Measurements from ENCODE around the gene KLHDC1. TPM values are rescaled to one million over a fixed set of nuclear protein-coding genes. Genes with fewer than 3 reads are reported as not detected.
A peak's percentile ranks its signal among the peaks of the same experiment; 100 is the strongest.
"Not testable (repeated sequence)": the region's sequence is repeated elsewhere in the genome, so short reads cannot be mapped to it uniquely, and the experiment has no call there.

Gene KLHDC1
- total RNA-seq, 1 donor from 2014 or later: 0.99 TPM

- no peaks in the 10 kb centered on the region for H3K27me3 ChIP-seq
- TF ChIP-seq EZH2phosphoT487 (IDR thresholded peaks at IDR 0.05): no peak
- no peak for TF ChIP-seq EZH2 (IDR thresholded peaks at IDR 0.05)
- no peak for TF ChIP-seq CTCF (IDR thresholded peaks at IDR 0.05)
- H3K9me3 Mint-ChIP-seq: no peaks in the 10 kb centered on the region
- H3K4me3 ChIP-seq: peak overlapping the region; percentile 20
- no peak overlapping the region for H3K9ac ChIP-seq
- H3K4me3 Mint-ChIP-seq: peak overlapping the region; percentile 98
- no peaks in the 10 kb centered on the region for H3K9me3 ChIP-seq (ENCODE audit: low read depth)
- DNase-seq (ENCODE audit: low spot score): no peak
- no peak overlapping the region for H2AFZ ChIP-seq (replicated peaks)
- peaks cover 9% of the 10 kb centered on the region for H3K36me3 Mint-ChIP-seq
- peaks cover 19% of the 10 kb centered on the region for H4K20me1 ChIP-seq (ENCODE audit: low read depth)
- H3F3A ChIP-seq (ENCODE audit: low read depth): peaks cover 25% of the 10 kb centered on the region
- peaks cover 2% of the 10 kb centered on the region for H3K27me3 Mint-ChIP-seq (ENCODE audit: insufficient read depth, low read depth)
- peaks cover 37% of the 10 kb centered on the region for H3K79me2 ChIP-seq (ENCODE audit: low read depth)
- H3K4me2 ChIP-seq: peak overlapping the region; percentile 91
- H3K4me1 Mint-ChIP-seq: peaks cover 30% of the 10 kb centered on the region
- H3K4me1 ChIP-seq: peaks cover 20% of the 10 kb centered on the region
- peak overlapping the region; percentile 80 for H3K27ac Mint-ChIP-seq
- H3K36me3 ChIP-seq: no peaks in the 10 kb centered on the region
- no peak overlapping the region for H3K27ac ChIP-seq
Measured at GRCh38 chr14:49770212-49770817, 77.4 kb downstream of the KLHDC1 start.

- peaks cover 19% of the 10 kb centered on the region for H3K4me1 ChIP-seq
- H3K4me2 ChIP-seq; H3K36me3 ChIP-seq; H3K27ac ChIP-seq; H3K9ac ChIP-seq; H3K4me3 Mint-ChIP-seq; DNase-seq (ENCODE audit: low spot score); H3K27me3 Mint-ChIP-seq (ENCODE audit: insufficient read depth, low read depth); H3K27me3 ChIP-seq; H3K4me3 ChIP-seq; H2AFZ ChIP-seq (replicated peaks); H3K9me3 Mint-ChIP-seq; H3K9me3 ChIP-seq (ENCODE audit: low read depth); H3K27ac Mint-ChIP-seq: not testable (repeated sequence)
- peaks cover 19% of the 10 kb centered on the region for H4K20me1 ChIP-seq (ENCODE audit: low read depth)
- peaks cover 37% of the 10 kb centered on the region for H3K79me2 ChIP-seq (ENCODE audit: low read depth)
- H3K4me1 Mint-ChIP-seq: peaks cover 29% of the 10 kb centered on the region
- H3K36me3 Mint-ChIP-seq: peaks cover 14% of the 10 kb centered on the region
- peaks cover 23% of the 10 kb centered on the region for H3F3A ChIP-seq (ENCODE audit: low read depth)
Measured at GRCh38 chr14:49771691-49772090, 78.8 kb downstream of the KLHDC1 start.

- Mint-ChIP-seq H3K9me3 (no peaks in the 10 kb centered on the region), H3K36me3 (peaks cover 22% of the 10 kb centered on the region), H3K4me3 (no peak overlapping the region), H3K27ac (no peak overlapping the region), H3K27me3 (ENCODE audit: insufficient read depth, low read depth) (peaks cover 2% of the 10 kb centered on the region), H3K4me1 (peaks cover 17% of the 10 kb centered on the region)
- Histone ChIP-seq H4K20me1 (ENCODE audit: low read depth) (peaks cover 19% of the 10 kb centered on the region), H3K9me3 (ENCODE audit: low read depth) (no peaks in the 10 kb centered on the region), H3K9ac (no peak overlapping the region), H3K4me3 (no peak overlapping the region), H3K27me3 (no peaks in the 10 kb centered on the region), H3K4me2 (no peak overlapping the region), H3K79me2 (ENCODE audit: low read depth) (peaks cover 26% of the 10 kb centered on the region), H3K36me3 (peaks cover 10% of the 10 kb centered on the region), H3F3A (ENCODE audit: low read depth) (peaks cover 13% of the 10 kb centered on the region), H2AFZ (replicated peaks) (no peak overlapping the region), H3K4me1 (peaks cover 13% of the 10 kb centered on the region), H3K27ac (no peak overlapping the region)
- no peak for DNase-seq (ENCODE audit: low spot score)
- no peak for TF ChIP-seq CTCF (IDR thresholded peaks at IDR 0.05)
- no peak for TF ChIP-seq EZH2 (IDR thresholded peaks at IDR 0.05)
- no peak for TF ChIP-seq EZH2phosphoT487 (IDR thresholded peaks at IDR 0.05)
Measured at GRCh38 chr14:49774106-49774505, 81.2 kb downstream of the KLHDC1 start.

- no peak for DNase-seq (ENCODE audit: low spot score)
- H3K9me3 Mint-ChIP-seq: no peaks in the 10 kb centered on the region
- Histone ChIP-seq H3K9ac (no peak overlapping the region), H3K27ac (no peak overlapping the region), H3K4me1 (no peaks in the 10 kb centered on the region), H3K9me3 (ENCODE audit: low read depth) (no peaks in the 10 kb centered on the region), H2AFZ (replicated peaks) (no peak overlapping the region), H3K27me3 (no peaks in the 10 kb centered on the region), H4K20me1 (ENCODE audit: low read depth) (no peaks in the 10 kb centered on the region), H3K4me3 (no peak overlapping the region), H3K79me2 (ENCODE audit: low read depth) (no peaks in the 10 kb centered on the region), H3K4me2 (no peak overlapping the region), H3F3A (ENCODE audit: low read depth) (peaks cover 39% of the 10 kb centered on the region), H3K36me3 (peaks cover 40% of the 10 kb centered on the region)
- H3K27me3 Mint-ChIP-seq (ENCODE audit: insufficient read depth, low read depth): no peaks in the 10 kb centered on the region
- peaks cover 28% of the 10 kb centered on the region for H3K36me3 Mint-ChIP-seq
- no peak overlapping the region for H3K27ac Mint-ChIP-seq
- TF ChIP-seq EZH2 (IDR thresholded peaks at IDR 0.05) (no peak), CTCF (IDR thresholded peaks at IDR 0.05) (no peak)
- no peaks in the 10 kb centered on the region for H3K4me1 Mint-ChIP-seq
- H3K4me3 Mint-ChIP-seq: no peak overlapping the region
Measured at GRCh38 chr14:49778421-49778820, 85.5 kb downstream of the KLHDC1 start.

GRCh38 chr14:49781040-49781439 lies 88.1 kb downstream of the KLHDC1 start:
- not testable (repeated sequence) for H3K9ac ChIP-seq; H4K20me1 ChIP-seq (ENCODE audit: low read depth); H3K4me1 ChIP-seq; H3K9me3 Mint-ChIP-seq; H3K79me2 ChIP-seq (ENCODE audit: low read depth); H3K4me2 ChIP-seq; H3K9me3 ChIP-seq (ENCODE audit: low read depth); H2AFZ ChIP-seq (replicated peaks); H3K4me3 Mint-ChIP-seq; H3K4me1 Mint-ChIP-seq; H3K27ac ChIP-seq; H3K27me3 Mint-ChIP-seq (ENCODE audit: insufficient read depth, low read depth); H3K4me3 ChIP-seq; H3K27me3 ChIP-seq; H3K27ac Mint-ChIP-seq; DNase-seq (ENCODE audit: low spot score)
- H3K36me3 ChIP-seq: peaks cover 48% of the 10 kb centered on the region
- H3F3A ChIP-seq (ENCODE audit: low read depth): peaks cover 48% of the 10 kb centered on the region
- H3K36me3 Mint-ChIP-seq: peaks cover 28% of the 10 kb centered on the region
